GM15510 (cell line): ENCODE results near the gene TTC7B.

ENCODE experiments used
- POLR2A ChIP-seq: IDR thresholded peaks from 3 replicates; pipeline ENCODE4 v1.6.1; 2011; ENCODE audit warnings: borderline replicate concordance; ENCODE audit not compliant: insufficient read length; ENCODE audit errors: extremely low read depth

TTC7B gene

GRCh38 chr14:90750191-90750590 is 66.0 kb downstream of the TTC7B start:
- no peak for TF ChIP-seq POLR2A

- TF ChIP-seq POLR2A, result no peak
These were observed 68.3 kb downstream of the TTC7B start for GRCh38 chr14:90747909-90748308.

- no peak for TF ChIP-seq POLR2A
These were observed 72.4 kb downstream of the TTC7B start for GRCh38 chr14:90743826-90744225.

- no peak for TF ChIP-seq POLR2A
These were observed 72.8 kb downstream of the TTC7B start for GRCh38 chr14:90743425-90743824.

GRCh38 chr14:90742729-90743128 is 73.5 kb downstream of the TTC7B start:
- no peak for TF ChIP-seq POLR2A

GRCh38 chr14:90742252-90742651 is 74.0 kb downstream of the TTC7B start:
- no peak for TF ChIP-seq POLR2A

- TF ChIP-seq POLR2A, result no peak
These were observed 74.6 kb downstream of the TTC7B start for GRCh38 chr14:90741682-90741946.

GRCh38 chr14:90740946-90741681 is 75.1 kb downstream of the TTC7B start:
- TF ChIP-seq POLR2A, result no peak

- no peak for TF ChIP-seq POLR2A
These were observed 76.1 kb downstream of the TTC7B start for GRCh38 chr14:90740081-90740480.

- no peak for TF ChIP-seq POLR2A
These were observed 76.7 kb downstream of the TTC7B start for GRCh38 chr14:90739318-90740068.

GRCh38 chr14:90733139-90733808 is 83.0 kb downstream of the TTC7B start:
- TF ChIP-seq POLR2A, result no peak

- no peak for TF ChIP-seq POLR2A
These were observed 83.5 kb downstream of the TTC7B start for GRCh38 chr14:90732718-90733117.

- TF ChIP-seq POLR2A, result no peak
These were observed 84.1 kb downstream of the TTC7B start for GRCh38 chr14:90732139-90732538.

- TF ChIP-seq POLR2A, result no peak
These were observed 84.7 kb downstream of the TTC7B start for GRCh38 chr14:90731487-90731886.

GRCh38 chr14:90730206-90730766 is 85.9 kb downstream of the TTC7B start:
- TF ChIP-seq POLR2A, result no peak

GRCh38 chr14:90728951-90729350 is 87.3 kb downstream of the TTC7B start:
- TF ChIP-seq POLR2A, result no peak

GRCh38 chr14:90727082-90727481 is 89.1 kb downstream of the TTC7B start:
- no peak for TF ChIP-seq POLR2A

- TF ChIP-seq POLR2A, result no peak
These were observed 89.6 kb downstream of the TTC7B start for GRCh38 chr14:90726656-90727055.
